HG03066 (cell line): Measurements from ENCODE around the gene RFTN1.
"Not testable (repeated sequence)": the region's sequence is repeated elsewhere in the genome, so short reads cannot be mapped to it uniquely, and the experiment has no call there.

ENCODE experiments used
- ATAC-seq: cut with Tn5 transposase; IDR thresholded peaks from one replicate; pipeline ENCODE4 v1.9.1; 2021; ENCODE audit warnings: low read depth; ENCODE audit not compliant: unreplicated experiment

RFTN1 gene

GRCh38 chr3:16508243-16508578, 5.3 kb downstream of the RFTN1 start:
- no peak for ATAC-seq

- ATAC-seq: no peak
Measured at GRCh38 chr3:16507578-16508242, 5.8 kb downstream of the RFTN1 start.

DNA sequence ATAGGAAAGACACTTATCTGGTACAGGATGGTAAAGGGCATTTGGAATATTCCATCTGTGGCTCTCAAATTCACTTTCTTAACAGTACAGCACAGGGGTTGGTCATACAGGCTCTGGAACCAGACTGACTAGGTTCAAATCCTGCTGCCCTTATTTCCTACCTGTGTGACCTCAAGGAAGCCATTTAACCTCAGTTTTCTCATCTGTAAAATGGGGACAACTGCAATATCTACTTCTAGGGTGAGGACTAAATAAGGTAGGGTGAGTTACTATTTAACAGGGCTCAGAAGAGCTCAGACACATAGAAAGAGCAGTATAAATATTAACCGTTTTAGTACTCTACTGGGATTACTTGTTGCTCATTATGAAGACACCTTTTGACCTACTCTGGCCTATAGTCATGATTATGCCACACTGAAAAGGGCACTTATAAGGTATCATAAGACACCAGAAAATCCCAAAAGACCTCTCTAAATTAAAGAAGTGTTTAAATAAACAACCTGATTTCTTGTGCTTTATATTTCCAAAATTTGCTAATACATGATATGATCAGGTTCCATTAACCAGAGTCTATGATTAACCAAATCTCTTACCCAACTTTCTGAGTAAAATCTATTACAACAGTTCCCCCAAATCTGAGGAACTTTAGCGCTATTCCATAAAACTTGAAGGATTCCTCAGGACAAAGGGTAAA, 6.5 kb downstream of the RFTN1 start:
- no peak for ATAC-seq

GRCh38 chr3:16506451-16506850, 7.0 kb downstream of the RFTN1 start:
- ATAC-seq: no peak

DNA sequence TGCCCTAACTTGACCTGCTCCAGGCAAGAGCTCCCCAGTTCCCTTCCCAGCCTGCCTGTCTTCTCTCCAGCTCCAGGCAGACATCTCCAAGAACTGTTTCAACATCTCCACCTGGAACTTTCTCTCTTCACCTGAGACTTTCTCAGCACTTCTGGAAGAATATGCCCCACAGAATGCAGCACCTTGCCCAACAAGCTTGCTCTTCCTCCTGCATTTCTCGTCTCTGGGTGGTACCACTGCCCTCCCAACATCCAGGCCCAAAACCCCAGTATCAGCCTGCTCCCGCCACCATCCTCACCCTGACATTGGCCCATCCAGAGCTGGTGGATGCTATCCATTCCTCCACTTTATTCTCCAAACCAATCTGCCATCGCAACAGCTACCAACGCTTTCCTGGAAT, 8.8 kb downstream of the RFTN1 start:
- ATAC-seq: no peak

DNA sequence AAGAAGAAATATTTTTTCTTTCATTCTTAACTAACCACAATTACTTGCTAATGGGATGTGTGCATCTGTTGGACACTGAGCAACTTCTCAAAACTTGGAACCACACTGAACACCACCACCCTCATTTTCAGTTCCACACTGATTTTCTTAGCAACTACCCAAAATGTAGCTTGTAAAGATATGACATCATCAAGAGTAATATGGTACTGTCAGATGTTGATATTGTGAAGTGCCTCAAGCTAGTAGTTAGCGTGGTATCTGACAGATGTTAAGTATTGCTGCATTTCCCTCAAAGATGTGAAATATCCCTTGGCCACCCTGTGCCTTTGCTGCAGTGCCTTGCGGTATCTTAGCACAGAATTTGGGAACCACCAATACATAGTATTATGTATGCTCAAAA, 9.3 kb downstream of the RFTN1 start:
- peak; percentile 88 for ATAC-seq

DNA sequence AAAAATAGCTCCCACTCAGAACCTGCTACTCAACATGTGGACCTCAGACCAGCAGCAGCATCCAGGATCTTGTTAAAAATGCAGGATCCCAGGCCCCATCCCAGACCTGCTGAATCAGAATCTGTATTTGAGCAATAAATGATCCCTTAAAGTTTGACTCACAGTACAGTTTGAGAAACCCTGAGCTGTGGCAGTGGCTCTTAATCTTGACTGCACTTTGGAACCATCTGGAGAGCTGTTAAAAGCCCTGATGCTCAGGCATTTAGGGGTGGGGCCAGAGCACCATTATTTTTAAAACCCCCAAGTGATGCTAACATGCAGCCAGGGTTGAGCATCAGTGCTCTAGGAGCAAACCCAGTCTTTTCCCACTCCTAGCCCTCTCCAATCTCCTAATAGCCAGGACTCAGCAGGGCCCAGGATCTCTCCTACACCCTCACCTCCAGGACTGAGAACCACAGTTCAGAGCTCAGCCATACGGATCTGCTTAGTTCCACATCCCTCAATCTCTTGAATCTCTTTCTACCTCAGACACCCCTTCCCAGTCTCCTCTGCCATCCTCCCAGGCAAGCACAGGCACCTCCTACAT, 10.2 kb downstream of the RFTN1 start:
- no peak for ATAC-seq

- no peak for ATAC-seq
Measured at GRCh38 chr3:16502347-16502908, 11.1 kb downstream of the RFTN1 start.

DNA sequence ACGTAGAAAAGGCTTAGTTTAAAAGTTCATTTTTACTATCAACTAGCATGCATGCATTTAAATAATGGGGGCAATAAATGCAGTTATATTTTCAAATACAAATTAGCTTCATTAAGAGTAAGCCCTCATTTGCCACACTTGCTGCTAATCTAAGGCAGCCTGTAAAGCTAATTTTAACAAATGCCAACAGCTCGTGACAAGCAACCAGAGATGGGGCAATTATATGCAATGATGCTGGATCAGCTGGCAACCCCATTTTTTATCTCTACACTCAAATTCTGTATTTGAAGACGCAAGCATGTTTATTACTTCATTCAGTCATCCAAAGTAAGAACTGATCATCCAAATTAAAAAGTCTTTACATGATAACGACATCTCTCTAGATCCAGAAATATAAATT, 12.1 kb downstream of the RFTN1 start:
- ATAC-seq: no peak

GRCh38 chr3:16500911-16501310, 12.6 kb downstream of the RFTN1 start:
- no peak for ATAC-seq

DNA sequence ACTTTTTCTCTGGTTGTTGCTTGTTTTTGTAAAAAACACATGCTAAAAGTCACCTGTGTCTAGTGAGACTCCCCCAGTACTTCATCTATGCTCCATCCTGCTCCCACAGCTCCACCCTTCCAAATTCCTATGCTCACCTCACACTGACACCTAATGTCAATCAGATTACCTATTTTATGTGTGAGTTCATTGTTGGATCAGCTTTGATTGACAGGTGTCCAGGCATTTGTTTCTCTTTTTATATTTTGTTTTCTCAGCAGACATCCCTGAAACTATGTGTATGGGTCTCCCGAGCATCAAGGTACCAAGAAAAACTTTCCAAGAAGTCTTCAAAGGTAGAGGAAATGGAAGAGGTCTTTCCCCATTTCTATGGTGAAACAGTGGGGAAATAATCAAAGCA, 13.4 kb downstream of the RFTN1 start:
- ATAC-seq: no peak

- no peak for ATAC-seq
Measured at GRCh38 chr3:16499351-16499750, 14.1 kb downstream of the RFTN1 start.

DNA sequence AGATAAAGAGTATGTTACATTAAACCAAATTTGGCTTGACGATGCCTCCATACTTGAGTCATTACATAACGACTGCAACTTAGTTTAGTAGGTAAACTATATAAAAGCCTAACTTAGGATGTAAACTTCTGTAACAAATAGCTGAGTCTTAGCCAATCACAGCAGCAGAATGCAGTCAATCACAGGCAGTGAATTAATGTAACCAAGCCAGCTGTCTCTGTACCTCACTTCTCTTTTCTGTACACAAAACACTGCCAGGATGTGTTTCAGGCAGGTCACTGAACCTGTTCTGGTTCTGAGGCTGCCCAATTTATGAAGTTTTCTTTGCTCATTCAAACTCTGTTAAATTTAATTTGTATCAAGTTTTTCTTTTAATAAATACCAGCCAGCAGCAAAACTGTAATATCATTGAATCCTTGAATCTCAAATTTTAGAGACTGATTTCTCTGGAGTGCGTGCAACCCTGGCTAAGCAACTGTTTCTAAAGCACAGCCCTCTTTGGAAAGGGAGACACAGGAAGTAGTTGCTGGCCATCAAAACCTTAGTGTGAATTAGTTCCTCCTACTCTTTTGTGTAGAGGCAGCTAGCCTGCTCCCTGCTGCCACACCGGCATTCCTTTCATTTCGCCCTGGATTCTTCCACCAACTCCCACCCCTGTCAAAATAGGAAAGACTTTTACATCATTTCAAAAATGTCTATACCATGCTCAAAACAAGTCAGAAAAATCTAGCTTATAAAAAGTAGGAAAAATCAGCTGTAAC, 15.2 kb downstream of the RFTN1 start:
- ATAC-seq: no peak

GRCh38 chr3:16496408-16497222, 16.9 kb downstream of the RFTN1 start:
- peak; percentile 74 for ATAC-seq

DNA sequence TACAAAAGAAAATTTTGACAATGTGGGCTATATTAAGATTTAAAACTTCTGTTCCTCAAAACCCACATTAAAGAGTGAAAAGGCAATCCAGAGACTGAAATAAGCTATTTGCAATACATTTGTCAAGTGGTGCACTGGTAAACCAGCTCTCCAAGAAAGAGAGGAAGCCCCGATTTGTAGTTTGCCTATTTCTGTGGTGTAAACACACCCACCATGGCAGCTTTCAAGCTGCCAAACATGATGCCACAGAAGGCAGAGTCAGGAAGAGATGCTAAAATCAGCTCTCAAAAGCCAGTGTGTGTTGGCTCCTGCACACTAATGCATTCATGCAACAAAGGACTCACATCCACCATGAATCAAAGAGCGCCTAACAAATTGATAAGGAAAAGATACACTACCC, 17.5 kb downstream of the RFTN1 start:
- ATAC-seq: peak; percentile 10

GRCh38 chr3:16494814-16495431, 18.6 kb downstream of the RFTN1 start:
- no peak for ATAC-seq

GRCh38 chr3:16494094-16494493, 19.4 kb downstream of the RFTN1 start:
- no peak for ATAC-seq

GRCh38 chr3:16490062-16490619, 23.4 kb downstream of the RFTN1 start:
- ATAC-seq: no peak

DNA sequence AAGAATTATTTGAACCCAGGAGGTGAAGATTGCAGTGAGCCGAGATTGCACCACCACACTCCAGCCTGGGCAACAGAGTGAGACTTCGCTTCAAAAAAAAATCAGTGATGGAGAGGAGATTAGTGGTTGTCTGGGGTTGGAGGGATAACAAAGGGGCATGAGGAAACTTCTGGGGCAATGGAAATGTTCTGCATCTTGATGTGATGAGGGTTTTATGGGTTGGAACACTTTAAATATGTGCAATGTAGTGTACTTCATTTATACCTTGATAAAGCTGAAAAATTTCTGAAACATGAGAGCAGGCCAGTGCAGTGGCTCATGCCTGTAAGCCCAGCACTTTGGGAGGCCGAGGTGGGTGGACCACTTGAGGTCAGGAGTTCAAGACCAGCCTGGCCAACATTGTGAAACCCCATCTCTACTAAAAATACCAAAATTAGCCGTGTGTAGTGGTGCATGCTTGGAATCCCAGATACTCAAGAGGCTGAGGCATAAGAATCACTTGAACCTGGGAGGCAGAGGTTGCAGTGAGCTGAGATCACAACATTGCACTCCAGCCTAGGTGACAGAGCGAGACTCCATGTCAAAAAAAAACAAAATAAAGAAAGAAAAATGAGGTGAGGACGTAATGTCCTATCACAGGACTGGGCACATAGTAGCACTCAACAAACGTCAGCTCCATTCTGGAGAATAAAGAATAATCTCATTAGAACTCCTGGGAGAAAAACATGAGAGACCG, 24.0 kb downstream of the RFTN1 start:
- not testable (repeated sequence) for ATAC-seq
